ENCODE measurements around the gene RAD17.
"Not testable (repeated sequence)": the region's sequence is repeated elsewhere in the genome, so short reads cannot be mapped to it uniquely, and the experiment has no call there.

RAD17 gene, protein sequence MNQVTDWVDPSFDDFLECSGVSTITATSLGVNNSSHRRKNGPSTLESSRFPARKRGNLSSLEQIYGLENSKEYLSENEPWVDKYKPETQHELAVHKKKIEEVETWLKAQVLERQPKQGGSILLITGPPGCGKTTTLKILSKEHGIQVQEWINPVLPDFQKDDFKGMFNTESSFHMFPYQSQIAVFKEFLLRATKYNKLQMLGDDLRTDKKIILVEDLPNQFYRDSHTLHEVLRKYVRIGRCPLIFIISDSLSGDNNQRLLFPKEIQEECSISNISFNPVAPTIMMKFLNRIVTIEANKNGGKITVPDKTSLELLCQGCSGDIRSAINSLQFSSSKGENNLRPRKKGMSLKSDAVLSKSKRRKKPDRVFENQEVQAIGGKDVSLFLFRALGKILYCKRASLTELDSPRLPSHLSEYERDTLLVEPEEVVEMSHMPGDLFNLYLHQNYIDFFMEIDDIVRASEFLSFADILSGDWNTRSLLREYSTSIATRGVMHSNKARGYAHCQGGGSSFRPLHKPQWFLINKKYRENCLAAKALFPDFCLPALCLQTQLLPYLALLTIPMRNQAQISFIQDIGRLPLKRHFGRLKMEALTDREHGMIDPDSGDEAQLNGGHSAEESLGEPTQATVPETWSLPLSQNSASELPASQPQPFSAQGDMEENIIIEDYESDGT

DNA sequence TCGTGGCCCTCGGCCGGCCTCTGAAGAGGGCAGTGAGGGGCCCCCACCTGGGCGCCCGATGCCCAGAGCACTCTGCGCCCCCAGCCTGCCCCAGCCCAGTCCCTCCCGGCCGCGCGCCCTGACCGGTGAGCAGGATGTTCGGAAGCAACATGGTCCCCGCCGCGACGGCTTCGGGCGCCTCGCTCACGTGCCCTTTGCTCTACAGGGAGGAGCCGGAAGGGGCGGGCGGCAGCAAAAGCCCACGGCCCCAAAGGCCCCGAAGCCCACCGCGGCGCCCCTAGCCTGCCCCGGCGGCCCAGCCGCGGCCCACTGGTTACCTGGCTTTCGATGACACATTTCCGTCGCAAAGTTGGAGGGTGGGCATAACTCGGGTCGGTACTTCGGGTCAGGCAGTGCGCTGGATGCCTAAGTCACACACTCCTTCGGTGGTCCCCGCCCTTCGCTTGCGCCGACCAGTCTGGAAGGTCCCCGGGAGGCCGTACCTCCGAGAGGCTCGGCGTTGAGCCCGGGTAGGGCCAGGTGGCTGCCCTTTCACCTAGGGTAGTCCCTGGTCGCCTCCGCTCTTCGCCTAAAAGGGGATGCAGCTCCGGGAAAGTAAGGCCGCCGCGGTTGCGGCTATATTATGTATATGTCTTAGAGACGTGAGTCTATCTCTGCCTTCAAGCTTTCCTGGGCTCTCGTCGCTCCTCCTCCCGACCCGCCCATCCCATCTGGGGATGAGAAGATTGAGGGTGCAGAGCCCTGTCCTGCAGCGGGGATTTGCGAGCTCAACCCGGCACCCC is at the start of gene RAD17, which contains the start of the genes AK6 and TAF9:
TSS of gene RAD17 (plus strand) at position 479 of the 782 bp plus-strand sequence. CDS start 2,391 bp downstream, outside the sequence.
TSS of gene AK6 (minus strand) at position 181 of the 782 bp plus-strand sequence. CDS start at position 151, 30 bp downstream.
TSS of gene TAF9 (minus strand) at position 181 of the 782 bp plus-strand sequence. CDS start 3,783 bp downstream, outside the sequence.
- H3K9me3 Mint-ChIP-seq, result no peaks in the 10 kb centered on the region
- peaks cover 33% of the 10 kb centered on the region for H3K36me3 Mint-ChIP-seq (ENCODE audit: low read depth)
- no peaks in the 10 kb centered on the region for H3K27me3 Mint-ChIP-seq (ENCODE audit: low read depth)
- peak within 1 kb of the TSS; percentile 98 for H3K27ac Mint-ChIP-seq
- H3K4me1 Mint-ChIP-seq (ENCODE audit: low read depth), result peaks cover 30% of the 10 kb centered on the region
- peak; percentile 90 for DNase-seq (ENCODE audit: low spot score)
- H3K4me3 Mint-ChIP-seq, result peak within 1 kb of the TSS; percentile 93

DNA sequence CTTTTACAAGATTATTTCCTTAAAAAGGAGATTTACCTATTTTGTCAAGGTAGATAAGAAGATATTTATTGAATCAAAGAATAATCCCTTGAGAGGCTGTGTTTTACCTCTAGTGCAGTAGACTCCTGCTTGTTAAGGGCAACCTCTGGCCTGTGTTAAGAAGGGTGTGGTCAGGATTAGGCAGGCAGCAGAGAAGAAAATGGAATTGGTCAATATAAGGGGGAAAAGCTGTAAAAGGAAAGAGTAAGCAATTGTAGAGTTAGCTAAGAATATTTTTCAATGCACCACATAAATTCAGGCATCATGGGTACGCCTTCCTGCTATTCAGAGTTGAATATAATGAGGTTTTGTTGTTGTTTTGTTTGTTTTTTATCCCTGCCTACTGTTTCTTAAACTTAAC is 43.3 kb upstream of the RAD17 start:
- H3K36me3 Mint-ChIP-seq (ENCODE audit: low read depth), result peaks cover 2% of the 10 kb centered on the region
- H3K4me3 Mint-ChIP-seq, result no peak overlapping the region
- no peaks in the 10 kb centered on the region for H3K9me3 Mint-ChIP-seq
- DNase-seq (ENCODE audit: low spot score), result no peak
- no peaks in the 10 kb centered on the region for H3K4me1 Mint-ChIP-seq (ENCODE audit: low read depth)
- H3K27ac Mint-ChIP-seq, result no peak overlapping the region
- no peaks in the 10 kb centered on the region for H3K27me3 Mint-ChIP-seq (ENCODE audit: low read depth)

- H3K27ac Mint-ChIP-seq, result no peak overlapping the region
- H3K4me3 Mint-ChIP-seq, result no peak overlapping the region
- peaks cover 15% of the 10 kb centered on the region for H3K4me1 Mint-ChIP-seq (ENCODE audit: low read depth)
- no peaks in the 10 kb centered on the region for H3K27me3 Mint-ChIP-seq (ENCODE audit: low read depth)
- no peak for DNase-seq (ENCODE audit: low spot score)
- H3K36me3 Mint-ChIP-seq (ENCODE audit: low read depth), result no peaks in the 10 kb centered on the region
- no peaks in the 10 kb centered on the region for H3K9me3 Mint-ChIP-seq
These were observed 39.6 kb upstream of the RAD17 start for GRCh38 chr5:69329905-69330489.

DNA sequence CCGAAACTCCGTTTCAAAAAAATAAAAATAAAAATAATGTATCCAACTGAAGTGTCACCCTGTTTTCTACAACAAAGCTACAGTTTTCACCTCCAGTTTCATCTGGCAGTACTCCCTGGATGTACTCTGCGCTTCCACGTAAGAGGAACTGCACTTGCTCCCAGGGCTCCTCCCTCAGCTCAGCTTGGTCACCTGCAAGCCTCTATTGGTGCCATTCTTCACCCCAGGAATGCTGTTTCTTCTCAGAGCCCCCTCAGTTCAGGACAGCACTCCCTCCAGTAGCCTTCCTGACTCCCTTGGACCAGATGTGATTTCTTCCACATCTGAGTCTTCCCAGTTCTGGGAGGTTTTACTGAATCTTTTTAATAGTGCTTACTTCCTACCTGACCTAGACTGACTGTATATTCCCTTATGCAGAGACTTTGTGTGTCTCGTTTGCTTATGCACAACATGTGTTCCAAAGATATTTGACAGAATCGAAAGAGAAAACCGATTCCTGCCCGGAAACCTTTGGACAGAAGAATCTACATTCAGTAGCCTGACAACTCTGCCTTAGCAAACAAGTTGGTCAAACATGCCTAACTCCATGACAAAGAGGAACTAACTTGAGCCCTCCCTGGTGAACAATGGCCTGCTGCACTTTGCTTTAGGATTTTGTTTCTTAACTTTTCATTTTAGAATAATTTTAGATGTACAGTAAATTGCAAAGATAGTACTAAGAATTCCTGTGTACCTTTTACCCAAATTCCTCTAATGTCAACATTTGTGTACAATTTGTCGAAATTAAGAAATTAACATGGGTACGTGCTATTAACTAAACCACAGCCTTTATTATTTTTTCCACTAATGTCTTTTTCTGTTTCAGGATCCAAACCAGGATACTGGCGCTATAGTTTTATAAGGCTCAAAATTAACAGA is 37.8 kb upstream of the RAD17 start:
- H3K4me3 Mint-ChIP-seq, result peak overlapping the region; percentile 92
- H3K27ac Mint-ChIP-seq, result peak overlapping the region; percentile 60
- no peaks in the 10 kb centered on the region for H3K27me3 Mint-ChIP-seq (ENCODE audit: low read depth)
- no peak for DNase-seq (ENCODE audit: low spot score)
- no peaks in the 10 kb centered on the region for H3K9me3 Mint-ChIP-seq
- H3K4me1 Mint-ChIP-seq (ENCODE audit: low read depth), result peaks cover 15% of the 10 kb centered on the region
- H3K36me3 Mint-ChIP-seq (ENCODE audit: low read depth), result no peaks in the 10 kb centered on the region

DNA sequence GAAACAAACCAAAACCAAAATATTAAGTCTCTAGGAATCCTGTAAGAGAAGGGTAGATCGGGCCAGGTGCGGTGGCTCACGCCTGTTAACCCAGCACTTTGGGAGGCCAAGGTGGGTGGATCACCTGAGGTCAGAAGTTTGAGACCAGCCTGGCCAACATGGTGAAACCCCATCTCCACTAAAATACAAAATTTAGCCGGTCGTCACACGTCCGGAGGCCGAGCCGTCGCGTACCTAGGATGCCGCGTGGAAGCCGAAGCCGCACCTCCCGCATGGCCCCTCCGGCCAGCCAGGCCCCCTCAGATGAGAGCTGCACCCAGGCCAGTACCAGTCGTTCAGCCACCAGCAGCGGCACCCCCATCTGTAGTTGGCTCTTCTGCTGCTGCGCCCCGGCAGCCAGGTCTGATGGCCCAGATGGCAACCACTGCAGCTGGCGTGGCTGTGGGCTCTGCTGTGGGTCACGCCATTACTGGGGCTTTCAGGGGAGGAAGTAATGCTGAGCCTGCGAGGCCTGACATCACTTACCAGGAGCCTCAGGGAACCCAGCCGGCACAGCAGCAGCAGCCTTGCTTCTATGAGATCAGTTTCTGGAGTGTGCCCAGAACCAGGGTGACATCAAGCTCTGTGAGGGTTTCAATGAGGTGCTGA is 35.8 kb upstream of the RAD17 start:
- H3K9me3 Mint-ChIP-seq; DNase-seq (ENCODE audit: low spot score); H3K4me3 Mint-ChIP-seq; H3K27me3 Mint-ChIP-seq (ENCODE audit: low read depth); H3K36me3 Mint-ChIP-seq (ENCODE audit: low read depth); H3K27ac Mint-ChIP-seq: not testable (repeated sequence)
- peaks cover 15% of the 10 kb centered on the region for H3K4me1 Mint-ChIP-seq (ENCODE audit: low read depth)

DNA sequence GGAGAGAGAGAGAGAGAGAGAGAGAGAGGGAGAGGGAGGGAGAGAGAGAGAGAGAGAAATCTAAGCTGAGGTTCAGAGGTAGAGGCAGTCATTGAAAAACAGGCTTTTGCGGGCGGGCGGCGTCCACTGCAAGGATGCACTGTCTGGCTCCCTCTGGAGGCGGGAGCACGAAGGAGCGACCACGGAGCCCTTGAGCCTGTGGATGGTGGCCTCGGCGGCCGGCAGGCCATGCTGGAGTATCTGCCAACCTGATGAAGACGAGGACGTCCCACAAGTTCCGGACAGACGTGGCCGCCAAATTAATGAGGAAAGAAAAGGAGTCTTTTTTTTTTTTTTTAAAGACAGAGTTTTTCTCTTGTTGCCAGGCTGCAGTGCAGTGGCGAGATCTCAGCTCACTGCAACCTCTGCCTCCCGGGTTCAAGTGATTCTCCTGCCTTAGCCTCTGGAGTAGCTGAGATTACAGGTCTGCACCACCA is 34.8 kb upstream of the RAD17 start:
- H3K36me3 Mint-ChIP-seq (ENCODE audit: low read depth), result no peaks in the 10 kb centered on the region
- peak overlapping the region; percentile 4 for H3K4me3 Mint-ChIP-seq
- peaks cover 15% of the 10 kb centered on the region for H3K4me1 Mint-ChIP-seq (ENCODE audit: low read depth)
- H3K9me3 Mint-ChIP-seq, result no peaks in the 10 kb centered on the region
- DNase-seq (ENCODE audit: low spot score), result peak; percentile 71
- H3K27ac Mint-ChIP-seq, result peak overlapping the region; percentile 18
- no peaks in the 10 kb centered on the region for H3K27me3 Mint-ChIP-seq (ENCODE audit: low read depth)

DNA sequence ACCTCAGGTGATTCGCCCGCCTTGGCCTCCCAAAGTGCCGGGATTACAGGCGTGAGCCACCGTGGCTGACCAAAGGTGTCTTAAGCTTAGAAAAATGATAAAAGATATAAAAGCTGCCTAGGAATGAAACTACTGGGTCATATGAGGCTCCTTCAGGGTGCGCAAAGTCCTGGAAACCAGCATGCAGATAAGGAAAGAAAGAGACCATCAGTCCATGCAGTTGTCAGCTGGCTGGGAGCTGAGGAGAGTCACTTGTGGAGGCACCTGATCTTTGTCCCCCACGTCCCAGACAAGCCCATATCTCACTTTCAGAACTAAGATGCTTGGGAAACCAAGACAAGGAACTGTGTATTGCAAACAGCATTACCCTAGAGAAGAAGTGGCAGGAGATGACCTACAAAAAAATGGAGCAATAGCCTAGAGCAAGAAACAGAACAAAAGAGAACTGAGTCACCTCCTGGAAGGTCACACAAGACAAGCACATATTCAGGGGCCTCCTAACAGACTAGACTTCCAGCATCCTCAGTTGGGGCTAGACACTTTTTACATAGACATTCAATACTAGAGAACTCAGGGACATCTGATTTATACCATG is 34.2 kb upstream of the RAD17 start:
- no peak overlapping the region for H3K4me3 Mint-ChIP-seq
- H3K9me3 Mint-ChIP-seq, result no peaks in the 10 kb centered on the region
- no peaks in the 10 kb centered on the region for H3K36me3 Mint-ChIP-seq (ENCODE audit: low read depth)
- no peak overlapping the region for H3K27ac Mint-ChIP-seq
- no peak for DNase-seq (ENCODE audit: low spot score)
- H3K27me3 Mint-ChIP-seq (ENCODE audit: low read depth), result no peaks in the 10 kb centered on the region
- peaks cover 15% of the 10 kb centered on the region for H3K4me1 Mint-ChIP-seq (ENCODE audit: low read depth)

DNA sequence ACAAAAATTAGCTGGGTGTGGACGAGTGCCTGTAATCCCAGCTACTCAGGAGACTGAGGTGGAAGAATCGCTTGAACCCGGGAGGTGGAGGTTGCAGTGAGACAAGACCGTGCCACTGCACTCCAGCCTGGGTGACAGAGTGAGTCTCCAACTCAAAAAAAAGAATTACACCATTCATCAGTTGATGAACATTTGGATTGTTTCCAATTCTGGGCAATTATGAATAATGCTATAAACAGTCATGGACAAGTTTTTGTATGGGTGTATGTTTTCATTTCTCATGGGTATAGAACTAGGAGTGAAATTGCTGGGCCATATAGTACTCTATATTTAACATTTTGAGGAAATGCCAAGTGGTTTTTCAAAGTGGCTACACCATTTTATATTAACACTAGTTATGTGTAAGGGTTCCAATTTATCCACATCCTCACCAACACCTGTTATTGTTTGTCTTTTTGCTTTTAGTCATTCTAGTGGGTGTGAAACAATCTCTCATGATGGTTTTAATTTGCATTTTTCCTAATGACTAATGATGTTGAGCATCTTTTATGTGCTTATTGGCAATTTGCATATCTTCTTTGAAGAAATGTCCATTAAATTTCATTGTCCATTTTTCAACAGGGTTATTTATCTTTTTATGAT is 28.0 kb upstream of the RAD17 start:
- Mint-ChIP-seq H3K4me1 (ENCODE audit: low read depth) (no peaks in the 10 kb centered on the region), H3K9me3 (no peaks in the 10 kb centered on the region), H3K4me3 (no peak overlapping the region), H3K36me3 (ENCODE audit: low read depth) (no peaks in the 10 kb centered on the region), H3K27ac (no peak overlapping the region), H3K27me3 (ENCODE audit: low read depth) (no peaks in the 10 kb centered on the region)
- no peak for DNase-seq (ENCODE audit: low spot score)

DNA sequence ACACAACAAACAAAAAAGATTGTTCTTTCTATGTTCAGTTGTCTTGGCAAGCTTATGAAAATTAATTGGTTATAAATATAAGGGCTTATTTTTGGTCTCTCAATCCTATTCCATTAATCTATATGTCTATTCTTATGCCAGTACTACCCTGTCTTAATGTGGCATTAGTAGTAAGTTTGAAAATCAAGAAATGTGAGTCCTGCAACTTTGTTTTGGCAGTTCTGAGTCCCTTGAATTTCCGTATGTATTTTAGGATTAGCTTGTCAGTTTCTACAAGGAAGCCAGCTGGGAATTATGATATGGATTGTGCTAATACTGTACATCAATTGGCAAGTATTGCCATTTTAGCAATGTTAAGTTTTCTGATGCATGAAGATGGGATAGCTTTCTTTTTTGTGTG is 26.5 kb upstream of the RAD17 start:
- H3K4me1 Mint-ChIP-seq (ENCODE audit: low read depth), result no peaks in the 10 kb centered on the region
- DNase-seq (ENCODE audit: low spot score), result no peak
- no peaks in the 10 kb centered on the region for H3K9me3 Mint-ChIP-seq
- H3K4me3 Mint-ChIP-seq, result no peak overlapping the region
- H3K27ac Mint-ChIP-seq, result no peak overlapping the region
- no peaks in the 10 kb centered on the region for H3K27me3 Mint-ChIP-seq (ENCODE audit: low read depth)
- H3K36me3 Mint-ChIP-seq (ENCODE audit: low read depth), result no peaks in the 10 kb centered on the region

GRCh38 chr5:69350664-69351063 is 19.0 kb upstream of the RAD17 start:
- Mint-ChIP-seq H3K27ac (no peak overlapping the region), H3K36me3 (ENCODE audit: low read depth) (peaks cover 25% of the 10 kb centered on the region), H3K27me3 (ENCODE audit: low read depth) (no peaks in the 10 kb centered on the region), H3K4me3 (no peak overlapping the region), H3K4me1 (ENCODE audit: low read depth) (peaks cover 1% of the 10 kb centered on the region), H3K9me3 (no peaks in the 10 kb centered on the region)
- DNase-seq (ENCODE audit: low spot score), result no peak

- no peaks in the 10 kb centered on the region for H3K9me3 Mint-ChIP-seq
- H3K27ac Mint-ChIP-seq, result no peak overlapping the region
- peaks cover 28% of the 10 kb centered on the region for H3K36me3 Mint-ChIP-seq (ENCODE audit: low read depth)
- H3K27me3 Mint-ChIP-seq (ENCODE audit: low read depth), result no peaks in the 10 kb centered on the region
- peaks cover 16% of the 10 kb centered on the region for H3K4me1 Mint-ChIP-seq (ENCODE audit: low read depth)
- H3K4me3 Mint-ChIP-seq, result no peak overlapping the region
- DNase-seq (ENCODE audit: low spot score), result no peak
These were observed 9.9 kb upstream of the RAD17 start for GRCh38 chr5:69359699-69360098.

- Mint-ChIP-seq H3K27ac (no peak overlapping the region), H3K36me3 (ENCODE audit: low read depth) (peaks cover 36% of the 10 kb centered on the region), H3K4me3 (no peak overlapping the region)
These were observed 9.2 kb upstream of the RAD17 start for GRCh38 chr5:69360442-69360841.

More at GRCh38 chr5:69360442-69360841, 9.2 kb upstream of the RAD17 start:
- DNase-seq (ENCODE audit: low spot score), result no peak
- Mint-ChIP-seq H3K27me3 (ENCODE audit: low read depth) (no peaks in the 10 kb centered on the region), H3K4me1 (ENCODE audit: low read depth) (peaks cover 18% of the 10 kb centered on the region), H3K9me3 (no peaks in the 10 kb centered on the region)

All from T-helper 2 cell treated with Interferon-gamma antibody and Interleukin-4, amounts not matched to agents 5 μg/mL and 100 μg/mL, for 36 hours (primary cell).